H1 (cell line): Measurements from ENCODE around the gene RAB8B. TPM values are rescaled to one million over a fixed set of nuclear protein-coding genes. Genes with fewer than 3 reads are reported as not detected.

ENCODE experiments used
- ASH2L ChIP-seq: fragments of 200-600, 300-600 bp; sonication (generic); IDR thresholded peaks from one replicate; pipeline ENCODE4 v1.7.1; 2017; ENCODE audit warnings: low read length
- MAX ChIP-seq: IDR thresholded peaks from 2 replicates; pipeline ENCODE4 v1.6.1; 2012; ENCODE audit warnings: inconsistent platforms
- RBBP5 ChIP-seq: IDR thresholded peaks from 2 replicates; pipeline ENCODE4 v1.7.1; 2012; ENCODE audit warnings: low read depth, mild to moderate bottlenecking, inconsistent platforms, low read length, moderate library complexity, borderline replicate concordance
- polyA plus RNA-seq, 7 experiments: library from polyadenylated mRNA; depleted of rRNA in 3 of 7; stranded (reverse) in 5 of 7; unstranded in 2 of 7; fragments of >200 nt in 5 of 7; fragments of 200-250 nt in 2 of 7; gene quantifications; 1 replicate in 5 of 7; 2 replicates in 1 of 7; 4 replicates in 1 of 7; pipeline versions ENCODE4 v1.2.1 to v1.2.3, GENCODE V29; 2011 to 2013; ENCODE audit warnings: missing spikeins in 2 of 7, mixed read lengths in 2 of 7
- total RNA-seq: library from RNA; stranded (reverse); fragmentation: NEBNext Ultra II Directional; extraction: Animal tissue kit (Norgen Biotek cat#: 25700); gene quantifications from 2 replicates; pipeline ENCODE4 v1.2.1, GENCODE V29; 2021

The RAB8B gene
- total and polyA plus RNA-seq, 2 of the 8 experiments (the other 6 are each of a cell fraction or from before 2014, with no cell fraction given) = 9.5 to 47.8 TPM

- TF ChIP-seq ASH2L (no peak), MAX (no peak), RBBP5 (no peak)
These were observed 1.7 kb upstream of the RAB8B start (continued) for GRCh38 chr15:63187589-63188226.
